ENCODE results near the gene PALM3.

PALM3 gene

DNA sequence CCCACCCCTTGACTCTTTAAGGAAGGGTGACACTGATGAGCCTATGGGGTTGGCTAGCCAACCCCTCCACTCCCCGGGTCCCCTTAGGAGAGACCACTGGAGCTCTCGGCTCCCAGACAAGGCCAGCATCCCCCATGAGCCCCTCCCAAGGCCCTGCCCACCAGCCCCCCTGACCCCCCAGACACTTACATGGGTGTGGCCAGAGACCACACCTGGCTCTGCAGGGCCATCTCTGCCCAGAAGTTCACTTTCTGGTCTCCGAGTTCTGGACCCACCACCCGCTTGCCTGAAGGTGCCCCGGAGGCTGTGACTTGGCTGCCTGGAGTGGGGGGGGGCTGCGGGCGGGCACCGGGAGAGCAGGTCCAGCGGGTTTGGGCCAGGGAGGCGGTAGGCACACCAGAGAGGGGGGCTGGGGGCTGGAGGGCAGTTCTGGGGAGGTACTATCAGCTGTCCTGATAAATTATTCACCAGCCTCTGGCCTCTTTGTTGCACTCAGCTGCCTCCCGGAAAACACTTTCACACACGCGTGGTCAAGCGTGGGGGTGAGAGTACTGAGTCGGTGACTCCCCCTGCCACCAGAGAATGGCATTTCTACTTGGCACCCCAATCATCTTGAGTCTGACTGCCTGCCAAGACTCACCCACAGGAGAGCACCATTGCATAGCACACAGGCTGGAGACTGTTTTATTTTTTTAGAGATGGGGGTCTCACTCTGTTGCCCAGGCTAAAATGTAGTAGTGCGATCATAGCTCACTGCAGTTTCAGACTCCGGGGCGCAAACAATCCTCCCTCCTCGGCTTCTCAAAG is at the start of gene PALM3:
PALM3 (minus strand) TSS at position 326 of the 807 bp plus-strand sequence; CDS start at position 230, 96 bp downstream.
- DNase-seq (ENCODE audit: low read depth, low spot score), result no peak

GRCh38 chr19:14111486-14111885 is 49.6 kb upstream of the PALM3 start:
- DNase-seq (ENCODE audit: low read depth, low spot score), result no peak

DNA sequence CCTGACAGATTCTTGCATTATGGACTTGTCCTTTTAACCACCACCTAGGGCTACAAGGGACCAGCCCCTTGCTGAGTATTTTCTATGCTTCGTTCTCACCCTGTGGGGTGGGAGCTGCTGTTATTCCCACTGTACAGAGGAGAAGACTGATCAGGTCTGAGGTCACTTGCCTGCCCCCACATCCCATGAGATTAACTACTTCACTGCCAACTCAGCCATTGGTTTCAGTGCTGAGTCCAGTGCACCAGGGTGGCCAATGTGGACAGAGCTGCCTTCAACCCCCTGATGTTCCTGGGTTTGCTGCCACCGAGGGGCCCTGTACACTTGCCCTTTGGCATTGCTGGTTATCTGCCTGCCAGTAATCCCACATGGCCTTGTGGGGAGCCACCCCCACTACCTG is 48.8 kb upstream of the PALM3 start:
- no peak for DNase-seq (ENCODE audit: low read depth, low spot score)

DNA sequence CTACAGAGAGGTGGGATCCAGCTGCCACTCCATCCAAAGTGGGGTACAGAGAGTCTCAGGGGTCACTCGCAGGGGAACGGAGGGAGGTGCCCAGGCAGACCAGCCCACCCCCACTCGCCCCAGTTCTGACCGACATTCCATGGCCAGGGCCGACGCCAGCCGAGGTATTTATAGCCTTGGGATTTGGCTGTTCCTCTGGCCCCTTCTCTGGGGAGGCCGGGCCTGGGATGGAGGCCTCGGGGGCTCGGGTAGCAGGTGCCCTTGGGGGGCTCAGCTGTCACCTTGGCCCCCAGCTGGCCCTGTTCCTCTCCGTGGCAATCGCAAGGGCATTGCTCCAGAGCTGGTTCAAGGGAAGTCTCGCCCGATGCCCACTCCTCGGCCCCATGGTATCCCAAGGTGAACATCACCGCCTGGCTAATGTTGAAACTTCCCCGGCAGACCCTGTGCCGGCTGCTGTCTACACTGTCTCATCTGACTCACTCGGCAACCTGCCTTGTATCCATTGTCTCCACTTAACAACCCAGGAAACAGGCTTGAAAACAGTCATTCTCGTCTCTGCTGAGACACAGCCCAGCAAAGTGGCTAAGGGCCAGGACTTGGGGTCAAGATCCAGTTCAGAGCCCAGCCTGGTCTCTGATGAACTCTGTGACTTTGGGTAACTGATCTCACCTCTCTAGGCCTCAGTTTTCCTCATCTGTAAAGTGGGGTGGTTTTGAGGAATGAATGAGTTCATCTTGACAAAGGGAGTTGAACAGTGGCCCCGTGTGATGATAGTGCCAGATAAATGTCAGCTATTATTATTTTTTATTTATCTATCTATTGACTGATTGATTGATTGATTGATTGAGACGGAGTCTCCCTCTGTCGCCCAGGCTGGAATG is 45.9 kb upstream of the PALM3 start:
- peak; percentile 52 for DNase-seq (ENCODE audit: low read depth, low spot score)

DNA sequence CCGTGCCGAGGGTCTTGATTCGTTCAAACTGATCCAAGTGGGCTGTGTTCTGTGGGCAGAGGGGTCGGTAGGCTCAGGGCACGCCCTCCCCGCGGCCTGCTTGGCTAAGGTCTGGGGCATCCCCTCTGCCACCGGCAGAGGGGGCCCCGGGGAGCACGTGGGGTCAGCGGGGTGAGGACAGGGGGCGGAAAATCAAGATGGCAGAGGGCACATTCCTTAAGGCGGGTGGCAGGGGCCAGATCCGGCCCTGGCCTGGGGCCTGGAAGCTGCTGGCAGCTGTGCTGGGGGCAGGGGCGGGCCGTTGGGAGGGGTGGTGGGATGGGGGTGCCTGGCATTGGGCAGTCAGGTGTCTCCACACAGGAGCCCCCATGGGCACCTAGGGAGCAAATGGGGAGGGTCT is 45.0 kb upstream of the PALM3 start:
- no peak for DNase-seq (ENCODE audit: low read depth, low spot score)

DNA sequence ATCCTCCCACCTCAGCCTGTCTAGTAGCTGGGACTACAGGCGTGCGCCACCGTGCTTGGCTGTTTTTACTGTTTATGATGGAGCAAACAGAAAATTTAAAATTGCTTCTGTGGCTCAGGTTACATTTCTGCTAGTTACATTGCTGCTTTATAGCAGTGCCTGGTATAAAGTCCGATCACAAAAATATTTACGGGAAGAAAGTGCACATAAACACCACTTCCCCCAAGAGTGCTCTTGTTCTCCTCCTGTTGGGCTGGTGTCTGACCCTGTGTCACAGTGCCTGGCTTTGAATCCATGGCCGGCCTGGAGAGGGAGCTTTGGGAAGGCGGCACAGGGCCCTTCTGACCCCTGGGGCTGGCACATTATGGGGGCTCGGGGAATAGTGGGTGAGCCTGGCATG is 43.8 kb upstream of the PALM3 start:
- no peak for DNase-seq (ENCODE audit: low read depth, low spot score)

- DNase-seq (ENCODE audit: low read depth, low spot score), result no peak
Observed at GRCh38 chr19:14103310-14103709, 41.4 kb upstream of the PALM3 start.

DNA sequence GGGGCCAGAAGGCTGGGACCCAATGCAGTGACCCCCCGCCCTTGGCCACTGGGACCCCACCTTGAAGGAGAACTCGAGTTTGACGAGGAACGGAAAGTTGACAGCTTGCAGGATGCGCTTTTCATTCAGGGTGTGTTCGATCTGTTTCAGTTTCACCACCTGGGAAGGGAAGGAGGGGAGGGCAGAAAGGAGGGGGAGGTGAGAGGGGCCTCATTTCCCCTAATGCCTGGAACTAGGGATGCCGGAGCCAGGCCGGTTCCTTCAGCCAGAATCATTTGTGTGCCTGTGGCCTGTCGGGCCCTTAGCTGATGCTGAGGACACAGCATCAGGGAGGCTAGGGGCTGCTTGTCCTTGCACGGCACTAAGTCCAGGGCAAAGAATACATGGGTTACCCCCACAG is 40.9 kb upstream of the PALM3 start:
- DNase-seq (ENCODE audit: low read depth, low spot score), result no peak

DNA sequence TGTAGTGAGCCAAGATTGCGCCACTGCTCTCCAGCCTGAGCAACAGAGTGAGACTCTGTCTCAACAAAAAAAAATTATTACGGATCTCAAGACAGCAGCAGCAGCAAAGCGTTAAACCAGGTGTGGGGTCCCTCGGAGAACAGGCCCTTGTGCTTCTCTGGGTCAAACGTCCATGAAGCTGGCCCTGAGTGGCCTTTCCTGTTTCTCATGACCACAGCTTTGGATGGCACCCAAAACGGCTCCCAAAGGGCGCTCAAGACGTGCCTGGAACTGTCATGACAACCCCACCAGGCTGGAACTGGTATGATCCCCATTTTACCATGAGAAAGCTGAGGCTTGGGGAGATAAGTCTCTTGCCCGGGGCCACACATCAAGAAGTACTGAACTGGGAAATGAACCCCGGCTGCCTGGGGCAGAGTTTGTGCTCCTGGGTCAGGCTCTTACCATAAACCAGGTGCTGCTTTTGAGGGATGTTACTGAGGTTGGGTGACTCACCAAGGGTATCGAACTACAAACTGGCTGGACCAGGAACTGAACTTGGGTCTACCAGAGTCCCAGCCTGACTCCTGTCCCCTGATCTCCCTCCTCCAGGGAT is 40.3 kb upstream of the PALM3 start:
- DNase-seq (ENCODE audit: low read depth, low spot score), result no peak

DNA sequence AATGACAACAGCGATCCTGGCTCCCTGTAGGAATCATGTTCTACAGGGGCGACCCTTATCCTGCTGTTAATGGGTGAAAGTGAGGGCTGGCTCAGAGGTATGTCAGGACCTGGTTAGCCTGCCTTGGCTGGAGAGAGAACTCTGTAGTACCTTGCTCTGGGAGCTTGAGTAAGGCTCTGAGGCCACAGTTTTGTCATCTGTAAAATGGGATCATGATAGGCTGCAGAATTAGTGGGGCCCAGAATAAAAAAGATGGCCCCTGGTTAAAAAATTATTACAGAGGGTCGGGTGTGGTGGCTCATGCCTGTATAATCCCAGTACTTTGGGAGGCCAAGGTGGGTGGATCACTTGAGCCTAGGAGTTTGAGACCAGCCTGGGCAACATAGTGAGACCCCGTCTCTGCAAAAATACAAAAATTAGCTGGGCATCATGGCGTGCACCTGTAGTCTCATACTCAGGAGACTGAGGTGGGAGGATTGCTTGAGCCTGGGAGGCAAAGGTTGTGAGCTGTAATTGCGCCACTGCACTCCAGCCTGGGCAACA is 39.2 kb upstream of the PALM3 start:
- no peak for DNase-seq (ENCODE audit: low read depth, low spot score)

DNA sequence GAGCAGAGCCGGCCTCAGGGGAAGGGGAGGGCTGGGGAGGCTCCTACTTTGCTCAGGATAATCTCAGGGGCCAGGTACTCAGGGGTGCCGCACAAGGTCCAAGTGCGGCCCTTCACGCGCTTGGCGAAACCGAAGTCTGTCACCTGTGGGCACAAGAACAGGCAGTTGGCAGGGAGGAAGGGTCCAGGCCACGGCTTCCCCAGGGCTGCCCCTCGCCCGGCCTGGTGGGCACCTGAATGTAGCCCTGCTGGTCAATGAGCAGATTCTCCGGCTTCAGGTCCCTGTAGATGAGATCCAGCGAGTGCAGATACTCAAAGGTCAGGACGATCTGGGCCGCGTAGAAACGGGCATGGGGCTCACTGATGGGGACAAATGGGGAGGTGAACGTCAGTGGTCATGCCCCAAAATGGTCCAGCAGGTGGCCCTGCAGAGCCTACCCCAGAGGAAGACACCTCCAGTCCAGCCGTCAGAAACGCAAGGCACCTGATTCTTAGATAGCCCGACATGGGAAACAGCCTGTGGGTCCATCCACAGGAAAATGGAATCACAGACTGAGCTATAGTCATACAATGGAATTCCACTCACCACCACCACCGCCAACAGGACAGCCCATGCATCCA is 35.8 kb upstream of the PALM3 start:
- peak; percentile 21 for DNase-seq (ENCODE audit: low read depth, low spot score)

DNA sequence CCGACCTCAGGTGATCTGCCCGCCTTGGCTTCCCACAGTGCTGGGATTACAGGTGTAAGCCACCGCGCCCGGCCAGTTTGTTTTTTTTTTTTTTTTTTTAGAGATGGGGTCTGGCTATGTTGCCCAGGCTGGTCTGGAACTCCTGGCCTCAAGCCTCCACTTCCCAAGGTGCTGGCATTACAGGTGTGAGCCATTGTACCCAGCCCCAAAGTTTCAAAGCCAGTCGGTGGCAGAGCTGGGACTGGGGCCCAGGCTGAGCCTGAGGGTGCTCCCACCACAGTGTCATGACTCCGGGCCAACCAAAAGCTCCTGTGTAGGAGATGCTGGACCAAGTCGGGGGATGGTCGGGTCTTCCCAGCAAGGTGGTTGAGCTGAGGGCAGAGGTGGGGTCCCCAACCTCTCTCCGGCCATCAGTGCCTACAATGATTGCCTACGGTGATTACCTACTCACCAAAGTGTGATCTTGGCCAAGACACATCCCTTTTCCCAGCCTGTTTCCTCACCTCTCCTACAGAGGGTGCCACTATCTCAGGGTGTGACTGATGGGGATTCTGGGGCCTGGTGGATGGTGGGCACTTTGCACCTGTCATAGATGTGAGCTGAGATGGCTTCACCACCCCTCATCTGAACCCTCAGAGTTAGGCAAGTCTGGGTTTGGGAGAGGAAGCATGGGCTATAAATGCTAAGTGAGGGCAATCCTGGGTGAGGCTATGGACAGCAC is 34.6 kb upstream of the PALM3 start:
- DNase-seq (ENCODE audit: low read depth, low spot score), result no peak

GRCh38 chr19:14094854-14095253 is 33.0 kb upstream of the PALM3 start:
- DNase-seq (ENCODE audit: low read depth, low spot score), result no peak

GRCh38 chr19:14093117-14093823 is 31.4 kb upstream of the PALM3 start:
- DNase-seq (ENCODE audit: low read depth, low spot score), result no peak

- peak; percentile 18 for DNase-seq (ENCODE audit: low read depth, low spot score)
Observed at GRCh38 chr19:14091813-14092462, 30.1 kb upstream of the PALM3 start.

- DNase-seq (ENCODE audit: low read depth, low spot score), result peak; percentile 72
Observed at GRCh38 chr19:14091081-14091812, 29.4 kb upstream of the PALM3 start.

- peak; percentile 95 for DNase-seq (ENCODE audit: low read depth, low spot score)
Observed at GRCh38 chr19:14090509-14091080, 28.7 kb upstream of the PALM3 start, which contains the start of gene SAMD1. Gene SAMD1 (minus strand): TSS chr19:14090751.

- DNase-seq (ENCODE audit: low read depth, low spot score), result peak; percentile 80
Observed at GRCh38 chr19:14089662-14090508, 28.0 kb upstream of the PALM3 start.
